HT-29 (cell line): ENCODE data around the gene SLC24A1. TPM values are rescaled to one million over a fixed set of nuclear protein-coding genes. Genes with fewer than 3 reads are reported as not detected.
"Not testable (repeated sequence)": the region's sequence is repeated elsewhere in the genome, so short reads cannot be mapped to it uniquely, and the experiment has no call there.

Experiments used
- DNase-seq: peaks from one replicate; pipeline ENCODE4 v3.0.0-alpha.2; 2015; ENCODE audit warnings: low spot score
- total RNA-seq: library from RNA; depleted of rRNA; stranded (reverse); fragments of >200 nt; shearing (Covaris generic); gene quantifications from 2 replicates; pipeline ENCODE4 v1.2.3, GENCODE V29; 2014; rRNA removed

SLC24A1 gene
- total RNA-seq = 4.0 and 5.1 TPM in 2 replicates

GRCh38 chr15:65621638-65622037, at the start of gene SLC24A1:
Gene SLC24A1 (plus strand): TSS chr15:65621938. CDS start chr15:65624081, 2,143 bp downstream.
- DNase-seq = no peak

DNA sequence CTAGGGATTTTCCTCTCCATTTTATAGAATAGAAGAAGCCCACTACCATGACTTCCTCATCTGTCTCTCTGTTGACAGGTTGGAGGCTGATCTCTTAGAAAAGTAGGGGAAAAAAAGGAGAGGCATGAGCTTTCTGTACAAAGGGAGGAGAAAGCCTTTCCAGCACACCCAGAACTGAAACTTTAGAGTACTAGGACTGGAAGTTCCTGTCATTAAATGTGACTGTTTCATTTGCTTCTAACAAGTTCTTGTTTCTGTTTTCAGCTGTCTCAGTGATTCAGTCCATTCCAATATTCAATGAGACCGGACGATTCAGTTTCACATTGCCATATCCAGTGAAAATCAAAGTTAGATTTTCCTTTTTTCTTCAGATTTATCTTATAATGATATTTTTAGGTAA, 49.8 kb upstream of the SLC24A1 start:
- no peak for DNase-seq

- DNase-seq = no peak
These were observed 45.1 kb upstream of the SLC24A1 start for GRCh38 chr15:65576664-65577063.

GRCh38 chr15:65577129-65577996, 44.4 kb upstream of the SLC24A1 start:
- DNase-seq = no peak

- no peak for DNase-seq
These were observed 42.6 kb upstream of the SLC24A1 start for GRCh38 chr15:65578904-65579728.

GRCh38 chr15:65579762-65580161, 42.0 kb upstream of the SLC24A1 start:
- DNase-seq = no peak

- no peak for DNase-seq
These were observed 41.5 kb upstream of the SLC24A1 start for GRCh38 chr15:65580287-65580686.

DNA sequence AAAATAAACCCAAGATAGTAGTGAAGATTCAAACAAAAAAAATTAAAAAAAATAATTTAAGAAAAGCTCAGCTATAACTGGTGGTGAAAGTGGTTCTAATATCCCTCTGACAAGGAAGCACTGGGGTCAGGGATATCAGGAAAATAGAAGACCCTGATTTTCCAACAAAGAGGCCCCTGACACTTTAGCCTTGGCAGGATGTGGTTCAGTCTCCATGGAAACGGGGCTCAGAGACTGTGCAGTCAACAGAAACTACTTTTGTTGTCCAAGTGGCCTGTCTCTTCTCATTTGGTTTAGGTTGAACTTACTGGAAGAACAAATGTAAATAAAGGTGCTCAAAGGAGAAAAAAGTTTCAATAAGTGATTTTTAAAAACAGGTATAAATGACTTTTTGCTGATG, 38.0 kb upstream of the SLC24A1 start:
- DNase-seq = no peak

DNA sequence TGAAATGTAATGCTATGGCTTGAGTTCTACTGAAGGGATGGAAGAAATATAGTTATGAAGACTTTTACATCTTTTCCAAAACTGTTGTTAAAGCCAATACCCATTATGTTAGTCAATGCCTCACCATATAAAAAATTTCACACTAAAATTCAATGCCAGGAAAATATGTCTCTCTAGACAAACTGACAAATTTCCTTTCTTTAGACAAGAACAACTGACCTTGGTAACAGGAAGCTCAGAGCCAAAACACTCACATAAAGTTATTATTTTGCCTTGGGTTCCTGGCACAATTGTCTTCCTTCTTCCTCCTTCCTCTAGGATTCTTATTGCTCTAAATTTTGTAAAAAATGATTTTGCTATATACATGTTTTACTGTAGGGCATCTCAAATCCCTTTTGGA, 37.5 kb upstream of the SLC24A1 start:
- DNase-seq = no peak

DNA sequence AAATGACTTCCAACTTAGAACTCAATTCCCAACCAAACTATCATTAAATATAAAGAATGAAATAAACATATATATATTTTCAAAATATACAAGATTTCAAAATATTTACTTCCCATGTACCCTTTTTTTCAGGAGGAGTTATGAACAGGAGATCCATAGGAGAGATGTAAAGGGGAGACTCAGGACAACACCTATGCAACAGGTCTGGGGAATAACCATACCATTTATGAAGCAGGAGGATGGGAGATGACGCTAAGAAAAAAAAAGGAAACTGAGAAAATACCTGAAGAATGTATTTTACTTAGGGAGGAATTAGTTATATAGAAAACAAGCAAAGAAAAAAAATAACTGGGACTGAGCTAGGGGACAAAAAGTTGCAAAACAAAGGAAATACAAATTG, 34.6 kb upstream of the SLC24A1 start:
- no peak for DNase-seq

- DNase-seq = peak; percentile 35
These were observed 25.8 kb upstream of the SLC24A1 start for GRCh38 chr15:65595960-65596359.

- no peak for DNase-seq
These were observed 23.3 kb upstream of the SLC24A1 start for GRCh38 chr15:65598468-65598867.

DNA sequence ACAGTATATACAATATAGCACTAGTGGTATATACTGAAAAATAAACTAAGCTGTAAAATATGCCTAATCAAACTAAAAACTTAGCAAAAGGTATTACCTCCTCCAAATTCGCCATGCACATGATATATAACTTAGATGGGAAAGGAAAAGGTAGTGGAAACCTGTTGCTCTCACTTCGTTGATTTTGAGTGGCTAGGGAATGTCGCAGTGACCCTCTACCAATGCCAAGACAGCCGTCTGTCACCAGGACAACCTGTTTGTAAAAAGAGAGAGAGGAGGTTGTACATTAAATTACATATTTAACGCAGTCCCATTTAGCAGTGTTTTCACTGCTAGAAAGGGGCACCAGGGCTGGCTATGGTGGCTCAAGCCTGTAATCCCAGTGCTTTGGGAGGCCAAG, 22.1 kb upstream of the SLC24A1 start:
- DNase-seq = no peak

DNA sequence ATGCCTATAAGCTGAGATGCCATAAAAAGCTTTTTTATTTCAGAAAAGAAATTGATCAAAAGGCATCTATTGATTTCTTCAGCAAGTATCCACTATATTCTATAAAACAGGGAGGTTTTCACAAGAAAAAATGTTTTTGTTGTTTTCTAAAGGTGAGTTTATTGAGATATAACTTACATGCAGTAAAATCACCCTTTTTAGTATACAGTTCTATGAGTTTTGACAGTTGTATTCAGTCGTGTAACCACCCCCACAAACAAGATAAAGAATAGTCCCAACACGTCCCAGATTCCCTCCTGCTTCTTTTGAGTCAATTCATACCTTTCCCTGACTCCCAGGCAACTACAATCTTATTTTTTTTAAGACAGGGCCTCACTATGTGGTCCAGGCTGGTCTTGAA, 18.6 kb upstream of the SLC24A1 start:
- DNase-seq = no peak

- no peak for DNase-seq
These were observed 18.2 kb upstream of the SLC24A1 start for GRCh38 chr15:65603559-65603958.

- DNase-seq = peak; percentile 99
These were observed 10.6 kb upstream of the SLC24A1 start, which contains the start of gene INTS14 for GRCh38 chr15:65610871-65611718. Gene INTS14 (minus strand): TSS chr15:65611131. CDS start chr15:65607380, 3,751 bp downstream.

GRCh38 chr15:65611888-65612615, 9.7 kb upstream of the SLC24A1 start:
- peak; percentile 6 for DNase-seq

GRCh38 chr15:65612616-65612946, 9.2 kb upstream of the SLC24A1 start:
- DNase-seq = no peak

DNA sequence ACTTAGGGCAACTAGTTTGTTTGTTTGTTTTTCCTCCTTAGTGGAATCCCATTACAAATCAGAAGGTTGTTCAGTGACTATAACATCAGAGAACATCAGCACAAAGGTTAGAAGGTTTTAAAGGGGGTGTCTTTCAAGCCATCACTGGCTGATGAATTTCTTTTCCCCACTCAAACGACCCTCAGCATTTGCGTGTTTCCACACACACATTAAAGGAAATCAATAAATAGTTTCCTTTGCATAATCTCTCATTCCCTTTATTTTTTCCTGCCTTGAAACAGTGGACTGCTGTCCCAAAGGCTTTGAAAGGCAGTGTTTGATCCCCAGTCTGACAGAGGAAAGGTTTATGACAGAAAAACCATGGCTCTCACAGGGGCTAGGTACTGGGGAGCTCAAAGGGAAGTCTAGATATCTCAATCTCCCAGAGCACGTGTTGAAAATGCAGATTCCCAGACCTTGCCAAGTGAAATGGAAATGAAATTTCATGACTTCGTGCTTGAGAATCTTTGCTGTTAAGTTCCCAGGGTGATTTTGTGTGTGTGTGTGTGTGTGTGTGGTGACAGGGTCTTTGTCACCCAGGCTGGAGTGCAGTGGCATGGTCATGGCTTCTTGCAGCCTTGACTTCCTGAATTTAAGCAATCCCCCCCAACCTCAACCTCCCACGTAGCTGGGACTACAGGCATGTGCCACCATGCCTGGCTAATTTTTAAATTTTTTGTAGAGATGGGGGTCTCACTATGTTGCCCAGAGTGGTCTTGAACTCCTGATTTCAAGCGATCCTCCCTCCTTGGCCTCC, 8.6 kb upstream of the SLC24A1 start:
- DNase-seq = no peak

- DNase-seq = not testable (repeated sequence)
These were observed 5.9 kb upstream of the SLC24A1 start for GRCh38 chr15:65615887-65616286.
